H1 (cell line): ENCODE results near the gene CRTC1. TPM values are rescaled to one million over a fixed set of nuclear protein-coding genes. Genes with fewer than 3 reads are reported as not detected.

Experiments used
- CTCF ChIA-PET: fragments of 300-600 bp; sonication (Branson Sonifier 250); formaldehyde crosslinking; loops from one replicate; lab custom pipeline; 2021; ENCODE audit not compliant: partially characterized antibody; lab: Charles Lee
- POLR2A ChIA-PET: fragments of 300-600 bp; sonication (Branson Sonifier 250); formaldehyde crosslinking; loops from one replicate; lab custom pipeline; 2021; ENCODE audit warnings: inconsistent platforms; ENCODE audit not compliant: partially characterized antibody; lab: Charles Lee
- DNase-seq, 2 experiments: peaks; one replicate each; pipeline versions ENCODE4 v3.0.0 to v3.0.0-alpha.2; 2010 to 2022; ENCODE audit warnings: low spot score in 2 of 2, low read depth in 1 of 2, mixed read lengths in 1 of 2
- FAIRE-seq: peaks from 2 replicates; lab custom pipeline; 2011; peaks lifted over from hg19 to GRCh38; lab: Jason Lieb, UNC
- H2AFZ ChIP-seq: 2 replicates; pipeline ENCODE4 v1.8.1; 2012; ENCODE audit warnings: low read length, inconsistent platforms
- H2AK5ac ChIP-seq: 2 replicates; pipeline ENCODE4 v1.6.1; 2013; ENCODE audit warnings: low read depth, low read length
- H2BK120ac ChIP-seq: replicated peaks from 2 replicates; pipeline ENCODE3; 2013; ENCODE audit warnings: low read depth, low read length, inconsistent platforms
- H2BK12ac ChIP-seq: 2 replicates; pipeline ENCODE4 v1.6.1; 2013; ENCODE audit warnings: low read depth, low read length
- H2BK15ac ChIP-seq: 2 replicates; pipeline ENCODE4 v1.6.1; 2013; ENCODE audit warnings: low read length
- H2BK20ac ChIP-seq: 2 replicates; pipeline ENCODE4 v1.6.1; 2013; ENCODE audit warnings: low read length
- H2BK5ac ChIP-seq: 2 replicates; pipeline ENCODE4 v1.6.1; 2013; ENCODE audit warnings: low read depth, low read length
- H3K14ac ChIP-seq: 2 replicates; pipeline ENCODE4 v1.6.1; 2013; ENCODE audit warnings: inconsistent platforms; ENCODE audit not compliant: insufficient read length
- H3K18ac ChIP-seq: 2 replicates; pipeline ENCODE4 v1.6.1; 2013; ENCODE audit warnings: low read length; ENCODE audit errors: extremely low read depth
- H3K23ac ChIP-seq: 2 replicates; pipeline ENCODE4 v1.6.1; 2013; ENCODE audit warnings: inconsistent platforms; ENCODE audit not compliant: insufficient read length
- H3K23me2 ChIP-seq: 2 replicates; pipeline ENCODE4 v1.6.1; 2013; ENCODE audit warnings: low read depth, low read length
- H3K27ac ChIP-seq: 2 replicates; pipeline ENCODE4 v1.6.1; 2011; ENCODE audit warnings: low read depth, low read length, inconsistent platforms
- H3K27me3 ChIP-seq, 4 experiments: replicated peaks in 1 of 4; 1 replicate in 1 of 4; 2 replicates in 3 of 4; pipeline versions ENCODE4 v1.6.1 to v1.8.1; 2011 to 2013; ENCODE audit warnings: low read length in 3 of 4, mild to moderate bottlenecking in 3 of 4, inconsistent platforms in 2 of 4, mixed read lengths in 2 of 4, moderate library complexity in 1 of 4; ENCODE audit not compliant: control insufficient read depth in 3 of 4, insufficient read depth in 3 of 4; ENCODE audit errors: extremely low read depth in 1 of 4
- H3K36me3 ChIP-seq, 4 experiments: 2 replicates each; pipeline versions ENCODE4 v1.6.1 to v1.8.1; 2011 to 2013; ENCODE audit warnings: mild to moderate bottlenecking in 4 of 4, low read length in 3 of 4, moderate library complexity in 2 of 4, control low read depth in 1 of 4, inconsistent platforms in 1 of 4; ENCODE audit not compliant: insufficient read depth in 4 of 4, control insufficient read depth in 2 of 4
- H3K4ac ChIP-seq: replicated peaks from 2 replicates; pipeline ENCODE3; 2013; ENCODE audit warnings: low read length, low read depth, mixed read lengths, inconsistent platforms; ENCODE audit not compliant: insufficient read length
- H3K4me1 ChIP-seq, 4 experiments: replicated peaks in 1 of 4; 1 replicate in 1 of 4; 2 replicates in 3 of 4; pipeline versions ENCODE4 v1.6.1 to v1.8.1; 2011 to 2013; ENCODE audit warnings: low read length in 3 of 4, inconsistent platforms in 2 of 4, mixed read lengths in 1 of 4; ENCODE audit not compliant: insufficient read depth in 4 of 4, control insufficient read depth in 3 of 4
- H3K4me2 ChIP-seq, 2 experiments: 2 replicates each; pipeline versions ENCODE4 v1.6.1 to v1.8.1; 2011 to 2013; ENCODE audit warnings: low read depth in 2 of 2, low read length in 2 of 2, control low read depth in 1 of 2, inconsistent platforms in 1 of 2, mild to moderate bottlenecking in 1 of 2; ENCODE audit not compliant: insufficient read depth in 1 of 2
- H3K4me3 ChIP-seq, 4 experiments: fragments of 200-600, 300-600 bp in 1 of 4; sonication (generic), shearing (Covaris generic), sonication (Bioruptor Twin) in 1 of 4; 2 replicates each; pipeline versions ENCODE4 v1.5.1 to v1.8.1; 2011 to 2016; ENCODE audit warnings: low read length in 4 of 4, low read depth in 3 of 4, control low read depth in 2 of 4, inconsistent platforms in 2 of 4, mild to moderate bottlenecking in 2 of 4, mixed read lengths in 1 of 4, moderate library complexity in 1 of 4; ENCODE audit not compliant: insufficient read depth in 2 of 4; ENCODE audit errors: extremely low read depth in 1 of 4
- H3K56ac ChIP-seq: replicated peaks from 2 replicates; pipeline ENCODE3; 2013; ENCODE audit warnings: low read depth, mild to moderate bottlenecking, mixed read lengths, low read length, inconsistent platforms; ENCODE audit not compliant: insufficient read length
- H3K79me1 ChIP-seq: 2 replicates; pipeline ENCODE4 v1.6.1; 2013; ENCODE audit warnings: low read depth, low read length, control low read depth
- H3K79me2 ChIP-seq, 2 experiments: 2 replicates each; pipeline versions ENCODE4 v1.6.1 to v1.8.1; 2012 to 2013; ENCODE audit warnings: low read length in 2 of 2, mild to moderate bottlenecking in 2 of 2, inconsistent platforms in 1 of 2; ENCODE audit not compliant: insufficient read depth in 2 of 2, control insufficient read depth in 1 of 2
- H3K9ac ChIP-seq, 4 experiments: replicated peaks in 1 of 4; 1 replicate in 1 of 4; 2 replicates in 3 of 4; pipeline versions ENCODE4 v1.6.1 to v1.8.1; 2011 to 2013; ENCODE audit warnings: low read depth in 3 of 4, low read length in 3 of 4, control low read depth in 2 of 4, mild to moderate bottlenecking in 2 of 4, moderate library complexity in 2 of 4, inconsistent platforms in 1 of 4; ENCODE audit errors: extremely low read depth in 1 of 4
- H3K9me3 ChIP-seq, 2 experiments: 2 replicates each; pipeline versions ENCODE4 v1.6.1 to v1.8.1; 2012 to 2013; ENCODE audit warnings: mild to moderate bottlenecking in 2 of 2, moderate library complexity in 2 of 2, control low read depth in 1 of 2, inconsistent platforms in 1 of 2, low read depth in 1 of 2, low read length in 1 of 2, mixed read lengths in 1 of 2; ENCODE audit not compliant: insufficient read depth in 2 of 2
- H4K20me1 ChIP-seq, 2 experiments: replicated peaks in 1 of 2; 2 replicates each; pipeline versions ENCODE3 to v1.8.1; 2011 to 2013; ENCODE audit warnings: inconsistent platforms in 2 of 2, low read length in 2 of 2, mild to moderate bottlenecking in 1 of 2; ENCODE audit not compliant: insufficient read depth in 2 of 2, control insufficient read depth in 1 of 2
- H4K5ac ChIP-seq: 2 replicates; pipeline ENCODE4 v1.6.1; 2013; ENCODE audit warnings: low read length, low read depth, mixed read lengths, inconsistent platforms; ENCODE audit not compliant: insufficient read length
- H4K8ac ChIP-seq: 2 replicates; pipeline ENCODE4 v1.8.0; 2013; ENCODE audit warnings: mild to moderate bottlenecking, moderate library complexity, low read length, inconsistent platforms; ENCODE audit not compliant: insufficient read depth; ENCODE audit errors: extremely low read depth
- H4K91ac ChIP-seq: replicated peaks from 2 replicates; pipeline ENCODE3; 2013; ENCODE audit warnings: low read length, mixed read lengths, inconsistent platforms; ENCODE audit not compliant: insufficient read length
- HDAC2 ChIP-seq, 2 experiments: fragments of 300-600 bp in 1 of 2; sonication (generic) in 1 of 2; IDR thresholded peaks; 2 replicates each; pipeline ENCODE4 v1.6.1; 2011 to 2012; ENCODE audit warnings: low read depth in 2 of 2, low read length in 2 of 2, mild to moderate bottlenecking in 2 of 2, moderate library complexity in 2 of 2, borderline replicate concordance in 1 of 2, inconsistent platforms in 1 of 2
- WGBS, 2 experiments: shearing (Covaris generic) in 1 of 2; methylation state at CpG; one replicate each; pipeline versions ENCODE4 v1.1.6 to v1.1.7; 2013 to 2015; ENCODE audit warnings: low lambda C conversion rate in 2 of 2, mixed read lengths in 2 of 2, inconsistent platforms in 1 of 2, low coverage in 1 of 2, missing lambda C conversion rate in 1 of 2; ENCODE audit not compliant: insufficient replicate concordance in 2 of 2, insufficient coverage in 1 of 2, insufficient read length in 1 of 2; ENCODE audit errors: extremely low coverage in 1 of 2, missing lambda C conversion rate in 1 of 2; 5-methylcytosine and 5-hydroxymethylcytosine counted together
- polyA plus RNA-seq, 7 experiments: library from polyadenylated mRNA; depleted of rRNA in 3 of 7; stranded (reverse) in 5 of 7; unstranded in 2 of 7; fragments of >200 nt in 5 of 7; fragments of 200-250 nt in 2 of 7; gene quantifications; 1 replicate in 5 of 7; 2 replicates in 1 of 7; 4 replicates in 1 of 7; pipeline versions ENCODE4 v1.2.1 to v1.2.3, GENCODE V29; 2011 to 2013; ENCODE audit warnings: missing spikeins in 2 of 7, mixed read lengths in 2 of 7
- total RNA-seq: library from RNA; stranded (reverse); fragmentation: NEBNext Ultra II Directional; extraction: Animal tissue kit (Norgen Biotek cat#: 25700); gene quantifications from 2 replicates; pipeline ENCODE4 v1.2.1, GENCODE V29; 2021

Gene CRTC1
- total and polyA plus RNA-seq, 2 of the 8 experiments (the other 6 are each of a cell fraction or from before 2014, with no cell fraction given), result 2.9 to 8.5 TPM

GRCh38 chr19:18717601-18718000 lies 34.1 kb downstream of the CRTC1 start:
- no peak for FAIRE-seq
- no peak for TF ChIP-seq HDAC2 (IDR thresholded peaks at IDR 0.05; ENCODE audit: borderline replicate concordance in 1 of 2, low read depth in 2 of 2, low read length in 2 of 2)
- ChIA-PET CTCF (interaction anchor here (1.0 kb wide), 1 partner anchor 129 kb away, joined by 3 read pairs; no protein-coding TSS in a partner anchor), POLR2A (interaction anchor here (0.6 to 1.0 kb wide), 2 partner anchors 15 to 54 kb away, joined by 3 read pairs; no protein-coding TSS in a partner anchor)
- Histone ChIP-seq H2BK120ac (no peak overlapping the region), H2BK12ac (no peak overlapping the region), H2AK5ac (no peak overlapping the region), H3K23ac (no peak overlapping the region), H3K4me3 (no peak overlapping the region), H3K4me1 (peaks cover 0 to 3% (median 0%) of the 10 kb centered on the region in 4 experiments; a peak in 1 of 7 replicates), H3K14ac (no peak overlapping the region), H2BK5ac (no peak overlapping the region), H3K79me1 (peaks cover 3% of the 10 kb centered on the region), H3K4ac (no peak overlapping the region), H2AFZ (no peak overlapping the region), H2BK20ac (no peak overlapping the region), H2BK15ac (no peak overlapping the region), H4K5ac (no peak overlapping the region), H3K36me3 (no peaks in the 10 kb centered on the region), H3K23me2 (0 out of 2 replicates have a peak, but pooled peaks cover 2% of the 10 kb centered on the region), H3K9me3 (no peaks in the 10 kb centered on the region), H3K18ac (no peak overlapping the region), H3K9ac (no peak overlapping the region), H3K56ac (no peak overlapping the region), H4K20me1 (peaks cover 0 to 24% of the 10 kb centered on the region in 2 experiments), H3K4me2 (no peak overlapping the region), H3K79me2 (peaks cover 0 to 3% of the 10 kb centered on the region in 2 experiments; a peak in 1 of 4 replicates), H3K27ac (no peak overlapping the region), H4K8ac (no peak overlapping the region), H3K27me3 (no peaks in the 10 kb centered on the region), H4K91ac (no peak overlapping the region)
- no peak for DNase-seq
- WGBS, 2 experiments, result 94% methylated on average over 8 of the region's 10 CpGs; no CpG with 5 or more reads in 1 of the 2 experiments
